Erythroblast (primary cell): ENCODE measurements around the gene CDYL.

Source experiments
- GATA1 ChIP-seq: IDR thresholded peaks from 2 replicates; pipeline ENCODE4 v1.6.1; 2011; ENCODE audit warnings: low read depth, mild to moderate bottlenecking, control low read depth, low read length, moderate library complexity
- POLR2A ChIP-seq: IDR thresholded peaks from 2 replicates; pipeline ENCODE4 v1.6.1; 2011; ENCODE audit warnings: mild to moderate bottlenecking, low read length

- no peak for TF ChIP-seq POLR2A
- no peak for TF ChIP-seq GATA1
Observed at GRCh38 chr6:4943716-4944115, 167.5 kb downstream of the CDYL start.
